ENCODE data around the gene CD63. TPM values are rescaled to one million over a fixed set of nuclear protein-coding genes. Genes with fewer than 3 reads are reported as not detected.

Gene CD63
- total RNA-seq, 1 donor from 2014 or later, result 586 TPM

DNA sequence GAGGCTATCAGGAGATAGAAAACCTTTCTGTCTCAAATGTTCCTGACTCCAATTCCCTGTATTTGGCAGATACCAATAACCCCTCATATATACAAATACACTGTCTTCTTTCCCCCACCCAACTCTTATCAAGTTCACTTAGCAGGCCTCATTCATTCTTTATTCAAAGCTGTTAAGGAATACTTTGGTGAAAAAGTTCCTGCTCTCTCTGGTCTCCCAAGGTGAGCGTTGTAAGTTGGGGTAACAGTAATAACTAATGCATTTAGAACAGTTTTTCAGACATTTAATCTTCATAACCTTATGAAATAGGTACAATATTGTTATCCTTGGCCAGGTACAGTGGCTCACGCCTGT, 10.2 kb upstream of the CD63 start:
- no peak for DNase-seq

GRCh38 chr12:55738123-55739024, 9.6 kb upstream of the CD63 start:
- peak; percentile 93 for DNase-seq

GRCh38 chr12:55737581-55738122, 8.8 kb upstream of the CD63 start:
- peak; percentile 47 for DNase-seq

DNA sequence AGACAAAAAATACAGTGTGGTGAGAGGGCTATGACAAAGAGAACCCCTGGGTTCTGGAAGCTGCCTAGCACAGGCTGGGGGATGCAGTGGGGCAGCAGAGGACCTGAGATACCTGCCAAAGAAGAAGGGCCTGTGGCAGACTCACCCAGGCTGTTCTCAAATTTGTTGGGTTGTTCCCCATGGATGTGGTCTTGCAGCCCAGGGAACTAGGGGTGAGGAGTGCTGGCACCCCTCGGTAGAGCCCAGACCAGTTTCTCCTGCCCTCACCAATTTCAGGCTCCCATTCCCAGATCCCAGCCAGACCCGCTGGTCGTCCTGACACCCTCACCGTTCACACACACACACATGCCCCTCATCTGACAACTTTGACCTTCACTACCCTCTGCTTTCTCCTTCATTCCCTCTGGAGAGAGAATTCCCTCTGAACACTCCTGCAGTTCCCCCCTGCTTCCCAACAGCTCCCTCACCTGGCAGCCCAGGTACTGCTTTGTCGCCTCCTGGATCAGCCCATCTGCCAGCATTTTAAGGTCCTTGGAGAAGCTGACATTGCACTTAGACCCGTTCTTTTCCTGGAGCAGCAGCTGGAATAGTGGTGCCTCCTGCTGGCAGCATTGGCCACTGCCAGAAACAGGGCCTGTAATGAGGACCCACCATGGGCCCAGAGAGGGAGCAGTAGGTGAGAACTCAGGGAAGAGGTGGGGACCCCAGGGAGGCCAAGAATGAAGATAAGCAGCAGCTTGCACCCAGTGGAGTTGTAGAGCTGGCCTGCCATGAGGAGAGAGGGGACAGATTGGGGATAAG, 8.2 kb upstream of the CD63 start:
- DNase-seq, result peak; percentile 40

DNA sequence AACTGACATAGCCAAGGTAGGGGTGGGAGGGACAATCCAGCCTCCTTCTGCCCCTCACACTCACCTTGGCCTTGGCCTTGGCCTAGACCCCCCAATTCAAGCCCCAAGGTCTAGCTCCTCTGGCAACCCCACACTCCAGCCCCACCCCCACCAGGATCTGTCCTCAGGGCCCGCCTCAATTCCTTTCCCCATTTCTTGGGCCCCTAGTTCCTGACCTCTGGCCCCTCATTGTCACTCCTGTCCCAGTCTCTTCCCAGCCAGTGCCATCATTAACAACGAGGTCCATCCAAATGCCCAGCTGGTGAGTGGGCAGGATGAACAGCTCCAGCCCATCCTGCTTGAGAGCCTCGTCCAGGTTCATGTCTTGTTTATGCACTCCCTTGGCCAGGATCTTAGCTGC, 7.3 kb upstream of the CD63 start:
- no peak for DNase-seq

- DNase-seq, result no peak
These were observed 5.8 kb upstream of the CD63 start for GRCh38 chr12:55734595-55734994.

- DNase-seq, result no peak
These were observed 5.0 kb upstream of the CD63 start for GRCh38 chr12:55733858-55734257.

GRCh38 chr12:55733021-55733555, 4.3 kb upstream of the CD63 start:
- no peak for DNase-seq

DNA sequence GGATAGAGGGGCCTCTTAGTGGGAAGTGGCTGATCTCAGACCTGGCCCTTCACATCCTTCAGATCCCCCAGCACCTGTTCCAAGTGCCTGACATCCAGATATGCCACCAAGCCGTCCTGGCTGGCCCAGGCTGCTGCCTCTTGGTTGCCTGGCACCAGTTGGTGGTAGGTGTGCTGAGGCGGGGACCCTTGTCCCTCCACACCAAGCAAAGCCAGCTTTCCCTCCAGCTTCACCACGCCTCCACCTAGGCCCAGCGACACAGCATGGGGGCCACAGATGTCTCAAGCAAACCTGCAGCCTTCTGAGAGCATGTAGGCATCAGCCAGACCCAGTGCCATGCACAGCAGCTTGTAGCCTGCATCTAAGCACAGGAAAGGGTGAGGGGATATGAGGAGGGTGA, 3.5 kb upstream of the CD63 start:
- DNase-seq, result no peak

DNA sequence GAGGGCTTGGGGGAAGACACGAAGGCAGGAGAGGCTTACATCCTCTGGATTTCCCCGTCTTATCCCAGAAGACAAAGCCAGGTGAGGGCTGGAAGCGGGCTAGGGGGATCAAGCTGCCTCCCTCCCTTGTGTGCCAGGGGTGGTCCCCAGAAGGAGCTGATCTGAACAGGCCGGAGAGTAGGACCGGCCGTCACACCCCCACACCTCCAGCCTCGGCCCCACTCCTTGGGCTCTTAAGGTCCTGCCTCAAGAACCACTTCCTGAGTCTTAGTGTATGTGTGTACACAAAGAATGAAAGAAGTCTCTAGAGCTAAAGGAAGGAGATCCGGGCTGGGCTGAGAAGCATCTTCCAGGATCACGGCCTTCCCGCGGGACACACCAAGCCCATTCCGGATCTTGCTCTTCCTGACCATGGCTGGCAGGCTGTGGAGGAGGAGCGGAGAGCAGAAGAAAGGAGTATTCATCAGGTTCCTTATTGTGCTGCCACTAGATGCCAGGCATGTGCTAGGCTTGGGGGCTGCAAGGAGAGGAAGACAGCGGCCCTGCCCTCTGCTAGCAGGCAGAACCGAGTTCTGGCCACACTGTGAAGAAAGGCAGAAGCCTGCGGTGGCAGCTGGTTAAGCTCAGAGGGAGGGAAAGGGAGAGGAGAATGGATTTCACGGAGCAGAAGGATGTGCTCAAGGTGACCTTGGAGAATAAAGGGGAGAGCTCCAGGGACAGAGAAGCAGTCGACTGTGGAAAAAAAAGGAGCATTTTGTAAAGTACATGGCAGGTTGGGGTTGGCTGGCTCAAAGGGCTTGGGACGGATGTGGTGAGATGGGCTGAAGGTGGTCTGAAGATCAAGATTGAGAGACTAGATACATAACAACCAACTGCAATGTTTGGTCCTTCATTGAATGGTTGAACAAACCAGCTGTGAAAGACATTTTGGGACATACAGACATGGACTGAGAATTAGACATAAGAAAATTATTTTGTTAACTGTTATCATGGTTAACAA, 1.3 kb upstream of the CD63 start:
- DNase-seq, result peak; percentile 73

GRCh38 chr12:55728186-55728938, 447 bp downstream of the CD63 start:
- peak; percentile 85 for DNase-seq

DNA sequence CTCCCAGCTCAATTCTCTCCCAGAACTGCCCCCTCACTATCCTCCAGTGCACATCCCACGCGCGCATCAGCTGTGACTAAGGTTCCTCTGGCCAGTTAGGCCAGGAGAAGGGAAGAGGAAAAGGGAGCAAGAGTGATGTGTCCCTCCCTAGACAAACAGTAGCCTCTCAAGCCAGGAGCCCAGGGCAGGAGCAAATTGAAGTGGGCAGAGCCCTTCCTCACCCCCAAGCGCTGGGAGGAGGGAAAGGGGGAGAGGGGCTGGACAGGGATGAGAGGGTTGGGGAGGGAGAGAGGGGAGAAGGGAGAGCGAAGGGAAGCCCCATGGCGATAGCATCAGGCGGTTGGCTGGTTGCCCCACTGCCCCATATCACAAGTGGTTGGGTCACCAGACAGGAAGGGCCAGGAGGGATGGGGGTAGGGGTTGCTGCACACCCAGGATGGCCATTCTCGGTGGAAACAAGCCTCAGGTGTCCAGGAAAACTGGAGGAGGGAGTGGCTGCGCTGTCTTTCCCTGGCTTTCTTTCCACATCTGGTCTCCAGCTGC, 1.1 kb downstream of the CD63 start:
- peak; percentile 70 for DNase-seq

- DNase-seq, result no peak
These were observed 1.8 kb downstream of the CD63 start for GRCh38 chr12:55726971-55727370.

GRCh38 chr12:55725556-55725955, 3.3 kb downstream of the CD63 start:
- DNase-seq, result no peak

- DNase-seq, result no peak
These were observed 3.9 kb downstream of the CD63 start for GRCh38 chr12:55724940-55725309.

DNA sequence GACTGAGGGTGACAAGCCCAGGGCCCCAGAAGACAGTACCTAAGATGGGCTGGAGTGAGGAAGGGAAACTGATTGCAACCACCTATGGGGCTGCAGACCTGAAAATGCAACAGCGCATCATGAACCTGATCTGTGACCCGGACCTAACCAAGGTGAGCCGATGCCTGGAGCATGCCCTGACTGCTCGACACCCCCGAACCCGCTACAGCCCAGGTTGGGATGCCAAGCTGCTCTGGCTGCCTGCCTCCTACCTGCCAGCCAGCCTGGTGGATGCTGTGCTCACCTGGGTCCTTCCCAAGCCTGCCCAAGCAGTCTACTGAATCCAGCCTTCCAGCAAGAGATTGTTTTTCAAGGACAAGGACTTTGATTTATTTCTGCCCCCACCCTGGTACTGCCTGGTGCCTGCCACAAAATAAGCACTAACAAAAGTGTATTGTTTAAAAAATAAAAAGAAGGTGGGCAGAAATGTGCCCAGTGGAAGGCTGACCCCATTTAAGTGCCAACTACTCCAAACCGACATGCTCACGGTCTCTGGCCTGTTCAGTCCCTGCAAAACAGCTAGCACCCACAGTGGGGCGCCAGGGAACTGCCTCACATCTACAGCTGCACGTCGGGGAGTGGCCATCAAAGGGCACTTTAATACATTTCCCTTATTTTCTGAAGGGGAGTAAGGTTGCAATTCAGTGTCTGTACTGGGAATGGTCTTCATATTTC, 4.4 kb downstream of the CD63 start:
- DNase-seq, result peak; percentile 49

DNA sequence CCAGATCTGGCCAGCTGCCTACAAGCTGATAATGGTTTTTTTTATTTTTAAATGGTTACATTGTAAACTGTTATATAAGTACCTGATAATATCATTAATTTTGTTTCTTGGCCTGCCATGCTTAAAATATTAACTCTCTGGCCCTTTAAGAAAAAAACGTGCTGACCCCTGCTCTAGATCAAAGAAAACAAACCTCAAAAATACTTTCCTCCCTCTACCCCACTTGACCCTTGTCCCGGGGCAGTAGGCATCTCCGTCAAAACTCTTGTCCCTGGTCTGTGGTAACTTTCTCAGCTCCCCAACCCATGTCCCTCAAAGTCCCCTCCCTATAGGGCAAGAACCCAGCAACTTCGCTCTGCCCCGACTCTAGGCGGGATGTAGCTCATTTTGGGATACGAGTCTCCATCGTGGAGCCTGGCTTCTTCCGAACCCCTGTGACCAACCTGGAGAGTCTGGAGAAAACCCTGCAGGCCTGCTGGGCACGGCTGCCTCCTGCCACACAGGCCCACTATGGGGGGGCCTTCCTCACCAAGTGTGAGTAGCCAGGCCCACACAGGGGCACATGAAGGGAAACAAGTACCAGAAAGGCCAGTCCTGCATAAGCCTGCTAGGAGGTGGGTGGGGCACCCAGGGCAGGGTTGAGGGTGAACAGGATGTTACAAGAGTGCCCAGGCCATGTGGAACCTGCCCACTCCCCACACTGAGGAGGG, 5.1 kb downstream of the CD63 start:
- DNase-seq, result no peak

GRCh38 chr12:55722948-55723347, 5.9 kb downstream of the CD63 start:
- DNase-seq, result no peak

DNA sequence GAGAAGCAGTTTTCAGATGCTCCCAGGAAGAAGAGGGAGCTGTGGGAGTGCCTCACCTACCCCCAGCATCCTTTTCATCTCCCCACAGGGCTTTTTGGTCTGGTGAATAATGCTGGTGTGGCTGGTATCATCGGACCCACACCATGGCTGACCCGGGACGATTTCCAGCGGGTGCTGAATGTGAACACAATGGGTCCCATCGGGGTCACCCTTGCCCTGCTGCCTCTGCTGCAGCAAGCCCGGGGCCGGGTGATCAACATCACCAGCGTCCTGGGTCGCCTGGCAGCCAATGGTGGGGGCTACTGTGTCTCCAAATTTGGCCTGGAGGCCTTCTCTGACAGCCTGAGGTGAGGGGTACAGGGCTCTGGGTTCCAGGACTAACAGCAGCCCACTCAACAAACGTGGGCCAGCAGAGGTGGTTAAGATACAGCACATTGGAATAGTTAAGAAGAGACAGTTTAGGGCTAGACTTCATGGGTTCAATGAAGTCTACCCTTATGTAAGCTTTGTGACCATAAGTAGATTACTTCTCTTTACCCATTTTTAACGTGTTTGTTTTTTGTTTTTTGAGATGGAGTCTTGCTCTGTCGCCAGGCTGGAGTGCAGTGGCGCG, 7.1 kb downstream of the CD63 start:
- no peak for DNase-seq

Measured in skin of body (tissue), 2 donors.